ENCODE data around the gene D2HGDH.
"Not testable (repeated sequence)": the region's sequence is repeated elsewhere in the genome, so short reads cannot be mapped to it uniquely, and the experiment has no call there.

The D2HGDH gene

GRCh38 chr2:241810307-241811200 lies 76.1 kb downstream of the D2HGDH start:
- no peak for DNase-seq

- no peak for DNase-seq
These were observed 76.9 kb downstream of the D2HGDH start for GRCh38 chr2:241811201-241811951.

GRCh38 chr2:241811952-241812729 lies 77.7 kb downstream of the D2HGDH start:
- no peak for DNase-seq

- DNase-seq = peak; percentile 69
These were observed 78.6 kb downstream of the D2HGDH start for GRCh38 chr2:241812730-241813643.

GRCh38 chr2:241813644-241814392 lies 79.4 kb downstream of the D2HGDH start:
- no peak for DNase-seq

GRCh38 chr2:241814393-241814642 lies 79.9 kb downstream of the D2HGDH start:
- no peak for DNase-seq

GRCh38 chr2:241814643-241815476 lies 80.4 kb downstream of the D2HGDH start:
- peak; percentile 16 for DNase-seq

GRCh38 chr2:241815477-241816430 lies 81.3 kb downstream of the D2HGDH start:
- DNase-seq = peak; percentile 21

GRCh38 chr2:241816431-241817121 lies 82.1 kb downstream of the D2HGDH start:
- no peak for DNase-seq

- DNase-seq = peak; percentile 15
These were observed 82.8 kb downstream of the D2HGDH start for GRCh38 chr2:241817126-241817820.

- DNase-seq = not testable (repeated sequence)
These were observed 83.4 kb downstream of the D2HGDH start for GRCh38 chr2:241817821-241818215.
